Pulmonary artery endothelial cell (primary cell): ENCODE results near the gene TSHZ2. TPM values are rescaled to one million over a fixed set of nuclear protein-coding genes. Genes with fewer than 3 reads are reported as not detected.
A peak's percentile ranks its signal among the peaks of the same experiment; 100 is the strongest.

Experiments used
- DNase-seq: peaks from one replicate; pipeline ENCODE4 v3.0.0-alpha.2; 2011; ENCODE audit warnings: low read depth, low spot score
- total RNA-seq: library from RNA; depleted of rRNA; stranded (reverse); fragments of >200 nt; gene quantifications from 2 replicates; pipeline ENCODE4 v1.2.3, GENCODE V29; 2014

The TSHZ2 gene
- total RNA-seq, 1 donor from 2014 or later, result not detected

DNA sequence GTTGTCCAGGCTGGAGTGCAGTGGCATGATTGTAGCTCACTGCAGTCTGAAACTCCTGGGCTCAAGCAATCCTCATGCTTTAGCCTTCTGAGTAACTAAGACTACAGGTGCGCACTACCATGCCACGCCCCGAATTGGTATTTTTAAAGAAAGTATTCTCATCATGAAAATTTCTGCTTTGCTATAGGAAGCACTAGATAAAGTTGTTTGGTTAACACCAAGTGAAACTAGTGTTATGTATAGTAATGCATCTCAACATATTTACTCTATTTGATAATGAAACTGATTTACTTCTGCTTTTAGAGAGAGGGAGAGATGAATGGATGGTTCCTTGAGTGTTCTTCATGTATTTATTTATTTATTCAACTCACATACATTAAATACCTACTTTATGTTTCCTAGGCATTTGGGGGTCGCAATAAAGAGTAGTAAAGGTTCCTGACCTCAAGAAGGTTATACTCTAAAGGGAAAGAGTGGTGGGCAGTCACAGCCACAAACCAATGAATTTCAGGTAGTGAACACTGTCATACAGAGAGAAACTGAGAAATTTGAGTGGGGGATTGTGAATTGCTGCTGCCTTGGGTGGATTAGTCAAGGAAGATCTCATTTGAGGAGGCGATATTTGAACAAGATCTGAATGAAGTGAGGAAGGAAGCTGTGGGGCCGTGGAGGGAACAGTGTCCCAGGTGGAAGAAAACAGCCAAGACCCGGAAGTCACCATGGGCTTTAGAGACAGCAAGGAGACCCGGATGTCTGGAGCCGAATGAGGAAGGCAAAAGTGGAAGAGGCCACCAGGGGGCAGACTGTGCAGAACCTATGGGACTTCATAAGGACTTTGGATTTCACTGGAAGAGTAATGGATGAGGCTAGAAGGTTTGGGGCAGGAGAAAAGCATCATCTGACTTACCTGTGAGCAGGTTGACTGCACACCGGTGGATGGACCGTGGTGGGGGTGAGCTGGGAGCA lies 185.6 kb downstream of the TSHZ2 start:
- peak; percentile 7 for DNase-seq

GRCh38 chr20:53159160-53159559 lies 187.0 kb downstream of the TSHZ2 start:
- DNase-seq, result no peak

DNA sequence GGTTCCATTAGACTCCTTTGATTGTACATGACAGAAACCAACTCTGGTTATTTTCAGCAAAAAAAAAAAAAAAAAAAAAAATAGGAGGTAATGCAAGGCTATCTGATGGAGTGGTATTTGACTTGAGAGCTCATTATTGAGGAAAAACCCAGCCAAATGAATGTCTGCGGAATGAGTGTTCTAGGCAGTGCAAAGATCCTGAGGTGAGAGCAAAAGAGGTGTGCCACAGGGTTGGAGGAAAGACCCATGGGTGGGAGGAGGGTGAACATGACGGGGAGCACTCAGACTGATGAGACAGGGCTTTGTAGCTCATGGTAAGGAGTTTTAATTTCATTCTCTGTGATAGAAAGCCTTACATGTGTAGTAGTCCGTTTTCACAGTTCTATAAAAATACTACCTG lies 188.9 kb downstream of the TSHZ2 start:
- DNase-seq, result no peak

GRCh38 chr20:53161473-53161872 lies 189.3 kb downstream of the TSHZ2 start:
- no peak for DNase-seq

DNA sequence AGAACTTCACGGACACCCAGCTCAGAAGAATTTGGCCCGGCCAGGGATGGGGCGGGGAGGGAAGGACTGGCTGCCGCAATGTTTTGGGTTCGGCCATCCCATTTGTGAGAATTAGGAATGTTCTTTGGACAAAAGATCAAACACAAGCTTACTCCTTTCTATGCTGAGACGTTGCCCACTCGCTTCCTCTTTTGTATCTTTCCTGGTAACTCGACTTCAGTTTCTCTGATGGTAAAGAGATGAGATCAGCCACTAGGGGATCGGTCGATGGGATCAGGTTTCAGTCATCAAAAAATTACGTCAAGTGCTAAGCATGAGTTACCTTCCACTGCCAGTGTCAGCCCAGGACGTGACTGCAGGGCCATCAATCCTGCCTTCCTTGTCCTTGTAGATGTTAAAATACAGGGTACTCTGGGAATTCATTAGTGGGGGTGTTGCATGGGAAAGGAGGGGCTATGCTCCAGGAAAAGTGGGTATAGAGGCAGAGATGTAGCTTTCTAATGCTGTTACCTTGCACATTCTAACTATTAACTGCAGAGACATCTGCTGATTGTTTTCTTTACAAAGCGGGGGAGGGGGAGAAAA lies 190.2 kb downstream of the TSHZ2 start:
- DNase-seq, result no peak

- no peak for DNase-seq
Observed at GRCh38 chr20:53163486-53163885, 191.3 kb downstream of the TSHZ2 start.

- DNase-seq, result no peak
Observed at GRCh38 chr20:53164072-53164471, 191.9 kb downstream of the TSHZ2 start.

- no peak for DNase-seq
Observed at GRCh38 chr20:53165452-53165851, 193.3 kb downstream of the TSHZ2 start.

- no peak for DNase-seq
Observed at GRCh38 chr20:53168491-53168890, 196.3 kb downstream of the TSHZ2 start.

DNA sequence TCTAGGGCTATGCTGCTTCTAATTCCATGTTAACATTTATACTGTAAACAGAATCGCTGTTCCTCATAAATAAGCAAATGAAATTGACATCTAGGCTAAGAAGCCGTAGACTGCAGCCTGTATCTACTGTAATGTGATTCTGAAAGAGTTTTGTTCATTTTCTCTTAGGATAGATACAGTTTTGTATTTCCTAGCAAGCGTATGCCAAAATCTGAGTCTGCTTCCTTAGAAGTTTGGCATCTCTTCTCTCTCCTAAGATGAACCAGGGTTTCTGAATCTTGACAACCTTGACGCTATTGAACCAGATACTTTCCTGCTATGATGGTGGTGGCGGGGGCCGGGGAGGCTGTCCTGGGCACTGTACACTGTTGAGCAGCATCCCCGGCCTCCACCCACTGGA lies 198.0 kb downstream of the TSHZ2 start:
- no peak for DNase-seq

- no peak for DNase-seq
Observed at GRCh38 chr20:53171065-53171464, 198.9 kb downstream of the TSHZ2 start.

DNA sequence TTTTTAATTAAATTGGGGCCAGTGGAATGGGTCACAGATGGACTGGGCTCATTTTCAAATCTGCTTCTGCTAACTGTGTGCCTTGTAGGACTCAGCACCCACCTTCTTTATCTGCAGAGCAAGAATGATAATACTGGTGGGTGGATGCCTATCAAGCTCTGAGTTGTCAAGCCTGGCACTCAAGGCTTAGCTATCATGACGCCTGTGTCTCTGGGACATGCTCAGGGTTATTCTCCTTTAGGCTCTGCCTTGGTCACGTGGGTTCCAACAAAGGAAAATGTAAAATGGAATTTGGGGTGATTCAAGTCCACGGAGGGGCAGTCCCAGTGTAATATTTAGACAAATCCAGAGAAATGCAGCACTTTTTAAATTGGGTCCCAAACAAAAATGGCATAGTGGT lies 202.3 kb downstream of the TSHZ2 start:
- DNase-seq, result no peak

DNA sequence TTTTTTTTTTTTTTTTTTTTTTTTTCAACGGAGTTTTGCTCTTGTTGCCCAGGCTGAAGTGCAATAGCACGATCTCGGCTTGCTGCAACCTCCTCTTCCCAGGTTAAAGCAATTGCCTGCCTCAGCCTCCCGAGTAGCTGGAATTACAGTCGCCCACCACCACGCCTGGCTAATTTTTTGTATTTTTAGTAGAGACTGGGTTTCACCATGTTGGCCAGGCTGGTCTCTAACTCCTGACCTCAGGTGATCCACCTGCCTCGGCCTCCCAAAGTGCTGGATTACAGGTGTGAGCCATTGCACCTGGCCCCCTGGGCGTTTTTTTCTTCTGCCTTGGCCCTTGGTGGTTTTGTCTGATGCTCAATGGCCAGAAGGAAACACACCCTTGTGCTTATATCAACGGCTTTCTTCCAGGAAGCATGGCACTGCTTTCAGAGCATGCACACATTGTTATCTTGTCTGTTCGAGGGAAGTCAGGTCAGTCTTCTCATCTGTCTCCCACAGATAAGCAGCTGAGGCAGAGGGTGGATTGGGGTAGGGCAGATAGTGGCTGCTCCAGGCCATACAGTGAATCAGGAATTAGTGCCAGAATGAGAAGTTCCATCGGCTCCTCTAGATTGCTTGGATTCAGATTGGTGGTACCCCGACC lies 203.1 kb downstream of the TSHZ2 start:
- DNase-seq, result no peak

GRCh38 chr20:53176134-53176533 lies 204.0 kb downstream of the TSHZ2 start:
- DNase-seq, result no peak

DNA sequence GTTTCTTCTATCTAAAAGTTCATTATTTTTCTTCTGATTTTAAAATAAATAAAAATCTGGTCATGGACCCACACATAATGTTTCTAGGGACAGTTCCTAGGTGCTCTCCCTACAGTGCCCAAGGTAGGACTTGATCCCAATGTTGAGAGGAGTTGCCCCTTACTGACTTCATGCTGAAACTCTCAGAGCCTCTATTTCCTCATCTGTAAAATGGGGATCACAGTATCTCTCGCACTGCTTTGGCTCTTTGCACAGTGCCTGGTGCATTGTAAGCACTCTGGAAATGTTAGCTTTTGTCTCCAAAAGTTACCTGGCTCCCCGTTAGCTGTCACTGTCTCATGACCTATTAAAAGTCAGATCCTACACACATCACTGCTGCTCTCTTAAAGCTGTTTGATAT lies 205.5 kb downstream of the TSHZ2 start:
- no peak for DNase-seq

DNA sequence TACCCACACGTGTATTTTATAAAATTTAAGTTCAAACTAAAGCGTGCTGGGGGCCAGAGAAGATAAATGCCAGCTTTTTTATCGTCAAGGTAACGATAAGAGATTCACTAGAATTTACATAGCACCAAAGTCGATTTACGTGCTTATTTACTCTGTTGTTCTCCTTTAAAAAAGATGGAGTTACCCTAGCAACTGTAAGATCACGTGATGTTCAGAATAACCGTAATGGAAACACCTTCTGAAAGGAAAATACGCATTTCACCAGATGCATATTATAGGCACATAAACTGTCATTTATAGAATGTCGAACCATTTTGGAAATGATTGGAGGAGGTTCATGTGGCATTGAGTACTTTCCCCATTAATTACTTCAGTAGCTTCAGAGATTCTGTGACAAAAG lies 207.6 kb downstream of the TSHZ2 start:
- no peak for DNase-seq

DNA sequence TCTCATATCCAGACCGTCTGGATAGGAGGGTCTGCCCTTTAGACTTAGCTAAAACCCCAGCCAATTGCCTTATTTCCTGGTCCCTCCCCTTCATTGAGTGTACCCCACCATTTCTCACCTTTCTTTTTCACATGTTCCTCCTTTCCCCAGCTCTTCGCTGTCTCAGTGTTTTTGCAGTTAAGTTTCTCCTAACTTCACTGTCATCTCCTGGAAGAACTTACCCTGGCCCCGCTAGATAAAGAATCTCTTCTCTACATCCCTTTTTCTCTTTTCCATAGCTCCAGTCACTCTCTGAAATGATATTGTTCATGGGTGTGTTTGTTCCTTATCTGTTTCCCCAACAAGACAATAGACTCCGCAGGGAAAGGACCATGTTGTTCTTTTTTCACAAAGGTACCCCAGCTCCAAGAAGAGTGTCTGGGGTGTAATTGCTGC lies 208.8 kb downstream of the TSHZ2 start:
- no peak for DNase-seq

GRCh38 chr20:53181866-53182376 lies 209.8 kb downstream of the TSHZ2 start:
- DNase-seq, result no peak

GRCh38 chr20:53183181-53183580 lies 211.0 kb downstream of the TSHZ2 start:
- no peak for DNase-seq

DNA sequence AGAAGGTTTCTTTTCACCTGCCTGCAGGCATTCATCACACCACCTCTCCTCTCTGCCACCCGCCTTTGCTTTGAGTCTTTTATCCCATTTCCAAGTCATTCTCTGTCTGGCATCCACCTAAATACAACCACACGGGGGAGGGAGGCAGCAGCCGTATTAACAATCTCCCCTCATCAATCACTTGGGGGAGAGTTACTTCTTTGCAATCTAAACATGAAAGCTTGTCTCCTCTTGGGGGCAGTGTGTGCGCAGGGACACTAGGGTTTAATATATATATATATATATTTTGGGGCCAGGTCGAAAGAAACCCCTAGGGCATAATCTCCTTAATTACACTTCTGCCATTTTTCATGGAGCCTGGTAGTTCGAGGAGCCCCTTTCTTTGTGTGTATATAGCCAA lies 214.5 kb downstream of the TSHZ2 start:
- DNase-seq, result no peak

GRCh38 chr20:53187392-53188068 lies 215.4 kb downstream of the TSHZ2 start:
- DNase-seq, result no peak

DNA sequence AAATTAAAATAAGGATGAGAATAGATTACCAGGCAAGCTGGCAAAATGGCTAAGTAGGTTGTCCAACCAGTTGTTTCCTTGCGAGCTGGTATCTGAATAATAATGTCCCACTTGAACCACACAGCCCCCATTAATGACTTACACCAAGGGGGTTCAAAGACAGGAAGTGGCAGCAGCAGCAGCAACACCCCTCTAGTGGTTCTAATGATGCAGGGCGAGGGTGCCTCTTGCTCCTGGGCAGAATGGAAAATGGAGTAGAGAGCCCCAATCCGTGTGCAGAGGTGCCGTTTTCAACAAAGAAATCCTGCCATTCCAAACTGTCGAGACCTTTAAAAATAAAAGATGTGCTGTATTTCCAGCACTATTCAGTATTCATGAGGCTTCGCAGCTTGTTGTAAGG lies 218.1 kb downstream of the TSHZ2 start:
- no peak for DNase-seq
